Stomach (tissue), 9 donors: ENCODE measurements around the gene CASR. TPM values are rescaled to one million over a fixed set of nuclear protein-coding genes. Genes with fewer than 3 reads are reported as not detected.

Experiments used
- DNase-seq, 2 donors: peaks; one replicate each; pipeline versions ENCODE4 v3.0.0 to v3.0.0-alpha.2; 2013 to 2019
- H3K27ac ChIP-seq, 5 donors: fragments of 200-600 bp in 4 of 5; sonication (generic) in 4 of 5; one replicate each; pipeline ENCODE4 v1.5.1; 2013 to 2019; ENCODE audit warnings: mild to moderate bottlenecking in 1 of 5, moderate library complexity in 1 of 5
- H3K27me3 ChIP-seq, 3 donors: fragments of 200-600 bp; sonication (generic); one replicate each; pipeline ENCODE4 v1.5.1; 2017 to 2019; ENCODE audit warnings: mixed run types in 1 of 3
- H3K36me3 ChIP-seq, 4 donors: fragments of 200-600 bp; sonication (generic); 1 replicate in 3 of 4; 2 replicates in 1 of 4; pipeline ENCODE4 v1.5.1; 2016 to 2019
- H3K4me1 ChIP-seq, 4 donors: fragments of 200-600 bp; sonication (generic); one replicate each; pipeline ENCODE4 v1.5.1; 2016 to 2019
- H3K4me3 ChIP-seq, 4 donors: fragments of 200-600 bp; sonication (generic) in 3 of 4; one replicate each; pipeline ENCODE4 v1.5.1; 2016 to 2019; ENCODE audit warnings: mild to moderate bottlenecking in 1 of 4
- H3K9me3 ChIP-seq, 4 donors: fragments of 200-600 bp; sonication (generic); one replicate each; pipeline ENCODE4 v1.5.1; 2016 to 2019
- EP300 ChIP-seq: sonication (generic); formaldehyde crosslinking; IDR thresholded peaks from one replicate; pipeline ENCODE4 v1.6.1; 2017; ENCODE audit warnings: antibody characterized with exemption
- POLR2A ChIP-seq, 4 donors: fragments of 450-650 bp; IDR thresholded peaks; one replicate each; pipeline ENCODE4 v1.6.1; 2016; ENCODE audit warnings: antibody characterized with exemption in 4 of 4, control low read depth in 2 of 4, mild to moderate bottlenecking in 1 of 4, moderate library complexity in 1 of 4
- POLR2AphosphoS5 ChIP-seq, 3 donors: sonication (generic); formaldehyde crosslinking; IDR thresholded peaks; one replicate each; pipeline ENCODE4 v1.6.1; 2016; ENCODE audit warnings: antibody characterized with exemption in 3 of 3
- WGBS, 5 donors: extraction: QIAGEN DNeasy Blood & Tissue Kit in 3 of 5; methylation state at CpG; one replicate each; pipeline versions ENCODE4 v1.1.5 to v1.1.7; 2013 to 2018; 5-methylcytosine and 5-hydroxymethylcytosine counted together
- intact Hi-C: fragments of 100-400 bp; cut with DNase I; formaldehyde crosslinking; loops from one replicate; pipeline ENCODE4 v1.15.1; 2023; ENCODE audit warnings: low total_unique reads
- polyA plus RNA-seq, 3 donors: library from polyadenylated mRNA; stranded (reverse); fragments of 200-250 nt; gene quantifications; one replicate each; pipeline ENCODE4 v1.2.3, GENCODE V29; 2013
- total RNA-seq, 5 donors: library from RNA; depleted of rRNA; stranded (reverse); fragments of >200 nt; gene quantifications; one replicate each; pipeline versions ENCODE4 v1.1.0 to v1.2.3, GENCODE V29; 2014 to 2016
- TF ChIP-seq, protein P1 (sequence below), 7 experiments: fragments of 450-650 bp in 4 of 7; fragments of 200-600 bp in 3 of 7; sonication (generic) in 3 of 7; IDR thresholded peaks; one replicate each; pipeline ENCODE4 v1.5.1; 2016 to 2019; ENCODE audit warnings: antibody characterized with exemption in 7 of 7, control low read depth in 2 of 7, mild to moderate bottlenecking in 1 of 7
- donor health status: healthy with polysubstance abuse.
- donor health status: Bipolar disorder and iron deficiency.
- donor health status: healthy.

Gene CASR
- total and polyA plus RNA-seq, 8 donors, result 0.03 to 3.0 (median 0.43) TPM; not detected in 4

DNA sequence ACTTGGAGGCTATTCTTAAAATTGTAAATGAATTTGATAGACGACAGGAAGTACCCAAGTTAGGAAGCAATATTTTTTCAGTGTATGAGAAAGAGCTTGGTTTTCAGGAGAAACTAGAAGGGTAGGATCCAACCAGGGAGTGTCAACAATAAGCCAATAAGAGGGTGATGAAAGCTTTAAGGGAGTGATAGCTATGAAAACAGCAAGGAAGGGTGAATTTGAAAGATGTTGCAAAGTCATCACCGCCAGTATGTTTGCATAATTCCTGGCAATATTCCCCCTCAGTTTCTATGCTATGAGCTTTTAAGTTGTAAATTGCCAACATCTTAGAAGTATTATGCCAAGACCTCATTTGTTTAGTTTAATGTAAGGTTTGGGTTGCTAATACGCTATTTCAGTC, 129.8 kb downstream of the CASR start:
- 56 to 76% (median 75%) methylated on average over 3 of the region's 3 CpGs for WGBS, 5 donors
- Histone ChIP-seq H3K27ac (no peak overlapping the region), H3K4me3 (no peak overlapping the region), H3K4me1 (no peaks in the 10 kb centered on the region), H3K27me3 (peaks cover 0 to 5% (median 0%) of the 10 kb centered on the region in 3 donors), H3K36me3 (no peaks in the 10 kb centered on the region), H3K9me3 (no peaks in the 10 kb centered on the region)
- DNase-seq, result no peak
- TF ChIP-seq EP300 (no peak), POLR2A (IDR thresholded peaks at IDR 0.05) (no peak)
- intact Hi-C loops, result no loop called here

DNA sequence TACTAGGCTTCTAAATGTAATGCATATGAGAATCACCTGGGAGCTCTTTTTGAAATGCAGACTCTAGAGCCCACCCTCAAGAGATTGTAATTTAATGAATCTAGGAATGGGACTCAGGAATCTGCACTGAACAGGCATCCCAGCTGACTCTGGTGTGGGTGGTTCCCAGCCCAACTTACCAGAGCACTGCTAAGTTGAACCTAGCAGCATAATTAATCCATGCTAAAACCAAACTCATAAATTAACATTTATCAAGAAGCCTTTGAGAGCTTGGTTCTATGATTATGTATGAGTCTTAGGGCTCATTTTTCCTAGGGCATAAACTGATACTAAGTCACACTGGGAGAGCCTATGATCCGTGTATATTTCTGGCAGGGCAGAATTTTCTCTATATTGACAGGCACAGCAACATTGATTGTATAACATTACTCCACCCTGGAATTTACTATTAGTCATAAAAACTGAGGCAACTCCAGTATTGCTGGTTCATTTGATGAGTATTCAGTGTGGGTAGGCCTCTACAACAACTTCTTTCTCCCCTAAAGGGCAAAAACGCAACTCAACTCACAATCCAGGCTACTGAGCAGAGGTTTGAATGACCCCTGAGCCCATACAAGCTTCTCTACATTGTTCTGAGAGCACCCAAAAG, 130.9 kb downstream of the CASR start:
- intact Hi-C loops, result no loop called here
- Histone ChIP-seq H3K36me3 (no peaks in the 10 kb centered on the region), H3K27me3 (peaks cover 0 to 5% (median 0%) of the 10 kb centered on the region in 3 donors), H3K27ac (peak overlapping the region in 2 of 5 donors; percentile 9 to 59), H3K9me3 (peaks cover 0 to under 1% (median 0%) of the 10 kb centered on the region in 4 donors), H3K4me3 (no peak overlapping the region), H3K4me1 (no peaks in the 10 kb centered on the region)
- no peak for TF ChIP-seq POLR2AphosphoS5 (IDR thresholded peaks at IDR 0.05)
- TF ChIP-seq, protein P1, sequence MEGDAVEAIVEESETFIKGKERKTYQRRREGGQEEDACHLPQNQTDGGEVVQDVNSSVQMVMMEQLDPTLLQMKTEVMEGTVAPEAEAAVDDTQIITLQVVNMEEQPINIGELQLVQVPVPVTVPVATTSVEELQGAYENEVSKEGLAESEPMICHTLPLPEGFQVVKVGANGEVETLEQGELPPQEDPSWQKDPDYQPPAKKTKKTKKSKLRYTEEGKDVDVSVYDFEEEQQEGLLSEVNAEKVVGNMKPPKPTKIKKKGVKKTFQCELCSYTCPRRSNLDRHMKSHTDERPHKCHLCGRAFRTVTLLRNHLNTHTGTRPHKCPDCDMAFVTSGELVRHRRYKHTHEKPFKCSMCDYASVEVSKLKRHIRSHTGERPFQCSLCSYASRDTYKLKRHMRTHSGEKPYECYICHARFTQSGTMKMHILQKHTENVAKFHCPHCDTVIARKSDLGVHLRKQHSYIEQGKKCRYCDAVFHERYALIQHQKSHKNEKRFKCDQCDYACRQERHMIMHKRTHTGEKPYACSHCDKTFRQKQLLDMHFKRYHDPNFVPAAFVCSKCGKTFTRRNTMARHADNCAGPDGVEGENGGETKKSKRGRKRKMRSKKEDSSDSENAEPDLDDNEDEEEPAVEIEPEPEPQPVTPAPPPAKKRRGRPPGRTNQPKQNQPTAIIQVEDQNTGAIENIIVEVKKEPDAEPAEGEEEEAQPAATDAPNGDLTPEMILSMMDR (IDR thresholded peaks at IDR 0.05), result no peak
- WGBS, 5 donors, result 60 to 83% (median 75%) methylated on average over 2 of the region's 2 CpGs
- DNase-seq, result peak in 1 of 2 donors; percentile 16

DNA sequence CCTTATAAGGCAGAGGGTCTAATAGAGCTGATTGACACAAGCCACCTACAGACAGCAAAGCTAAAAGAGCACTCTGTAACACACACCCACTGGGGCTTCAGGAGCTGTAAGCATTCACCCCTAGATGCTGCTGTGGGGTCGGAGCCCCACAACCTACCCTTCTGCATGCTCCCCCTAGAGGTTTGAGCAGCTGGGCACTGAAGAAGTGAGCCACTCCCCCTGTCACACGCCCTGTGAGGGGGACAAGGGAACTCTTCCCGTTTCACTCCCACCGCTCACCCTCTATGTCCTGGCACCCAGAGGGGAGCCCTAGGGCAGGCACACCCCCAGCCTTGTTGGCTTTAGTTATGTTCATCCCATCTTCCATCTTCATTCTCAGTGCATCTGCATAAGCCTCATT, 132.2 kb downstream of the CASR start:
- H3K4me3 ChIP-seq, result no peak overlapping the region
- H3K36me3 ChIP-seq, result no peaks in the 10 kb centered on the region
- DNase-seq, result no peak
- intact Hi-C loops, result no loop called here
- WGBS, 5 donors, result 45 to 64% (median 62%) methylated on average over 4 of the region's 4 CpGs
- no peak overlapping the region for H3K27ac ChIP-seq
- no peak for TF ChIP-seq EP300
- TF ChIP-seq, protein P1 (IDR thresholded peaks at IDR 0.05), result no peak
- TF ChIP-seq POLR2A (IDR thresholded peaks at IDR 0.05), result no peak
- no peak for TF ChIP-seq POLR2AphosphoS5 (IDR thresholded peaks at IDR 0.05)
- H3K27me3 ChIP-seq, result peaks cover 0 to 5% (median 0%) of the 10 kb centered on the region in 3 donors
- no peaks in the 10 kb centered on the region for H3K4me1 ChIP-seq
- H3K9me3 ChIP-seq, result peaks cover 0 to 4% (median 0%) of the 10 kb centered on the region in 4 donors

DNA sequence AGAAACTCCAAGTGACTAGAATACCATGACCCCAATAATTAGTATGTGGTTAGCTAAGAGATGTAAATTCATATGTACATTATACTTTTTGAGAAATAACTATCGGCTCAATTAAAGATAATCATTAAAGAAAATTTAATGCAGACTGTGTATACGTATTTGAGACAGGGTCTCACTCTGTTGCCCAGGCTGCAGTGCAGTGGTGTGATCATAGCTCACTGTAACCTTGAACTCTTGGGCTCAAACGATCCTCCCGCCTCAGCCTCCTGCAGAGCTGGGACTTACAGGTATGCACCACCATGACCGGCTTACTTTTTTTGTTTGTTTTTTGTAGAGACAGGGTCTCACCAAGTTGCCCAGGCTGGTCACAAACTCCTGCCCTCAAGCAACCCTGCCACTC, 132.9 kb downstream of the CASR start:
- Histone ChIP-seq H3K36me3 (no peaks in the 10 kb centered on the region), H3K27me3 (peaks cover 0 to 5% (median 0%) of the 10 kb centered on the region in 3 donors), H3K27ac (no peak overlapping the region), H3K9me3 (peaks cover 0 to 4% (median 0%) of the 10 kb centered on the region in 4 donors), H3K4me3 (no peak overlapping the region), H3K4me1 (no peaks in the 10 kb centered on the region)
- TF ChIP-seq, protein P1 (IDR thresholded peaks at IDR 0.05), result no peak
- TF ChIP-seq POLR2AphosphoS5 (IDR thresholded peaks at IDR 0.05) (no peak), POLR2A (IDR thresholded peaks at IDR 0.05) (no peak), EP300 (no peak)
- DNase-seq, result no peak
- intact Hi-C loops, result no loop called here
- WGBS, 5 donors, result 73 to 93% (median 81%) methylated on average over 5 of the region's 5 CpGs

DNA sequence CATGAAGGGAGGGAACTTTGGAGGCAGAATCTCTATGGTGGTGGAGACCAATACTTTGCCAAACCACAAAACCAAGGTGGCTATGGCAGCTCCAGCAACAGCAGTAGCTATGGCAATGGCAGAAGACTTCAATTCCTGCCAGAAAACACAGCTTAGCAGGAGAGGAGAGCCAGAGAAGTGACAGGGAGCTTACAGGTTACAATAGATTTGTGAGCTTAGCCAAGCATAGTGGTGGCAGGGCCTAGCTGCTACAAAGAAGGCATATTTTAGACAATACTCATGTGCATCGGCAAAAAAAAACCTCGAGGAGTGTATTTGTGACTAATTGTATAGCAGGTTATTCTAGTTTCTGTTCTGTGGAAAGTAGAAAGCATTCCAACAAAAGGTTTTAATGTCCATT, 135.2 kb downstream of the CASR start:
- Histone ChIP-seq H3K27me3 (peaks cover 0 to 5% (median 0%) of the 10 kb centered on the region in 3 donors), H3K36me3 (no peaks in the 10 kb centered on the region), H3K9me3 (peaks cover 0 to 4% (median 0%) of the 10 kb centered on the region in 4 donors), H3K4me1 (peaks cover 0 to 10% (median 6%) of the 10 kb centered on the region in 4 donors), H3K27ac (no peak overlapping the region), H3K4me3 (no peak overlapping the region)
- intact Hi-C loops, result no loop called here
- no peak for DNase-seq
- WGBS, 5 donors, result 70 to 91% (median 82%) methylated on average over 2 of the region's 2 CpGs
- TF ChIP-seq POLR2AphosphoS5 (IDR thresholded peaks at IDR 0.05) (no peak), POLR2A (IDR thresholded peaks at IDR 0.05) (no peak)
